Renal cortical epithelial cell (primary cell): ENCODE measurements around the gene MYO5C. TPM values are rescaled to one million over a fixed set of nuclear protein-coding genes. Genes with fewer than 3 reads are reported as not detected.
A peak's percentile ranks its signal among the peaks of the same experiment; 100 is the strongest.
"Not testable (repeated sequence)": the region's sequence is repeated elsewhere in the genome, so short reads cannot be mapped to it uniquely, and the experiment has no call there.

Experiments
- DNase-seq: peaks from one replicate; pipeline ENCODE4 v3.0.0-alpha.2; 2011; ENCODE audit warnings: low read depth
- total RNA-seq: library from RNA; depleted of rRNA; stranded (reverse); fragments of >200 nt; gene quantifications from 2 replicates; pipeline ENCODE4 v1.2.3, GENCODE V29; 2014

Gene MYO5C
- total RNA-seq, 1 donor from 2014 or later: 18.3 TPM

DNA sequence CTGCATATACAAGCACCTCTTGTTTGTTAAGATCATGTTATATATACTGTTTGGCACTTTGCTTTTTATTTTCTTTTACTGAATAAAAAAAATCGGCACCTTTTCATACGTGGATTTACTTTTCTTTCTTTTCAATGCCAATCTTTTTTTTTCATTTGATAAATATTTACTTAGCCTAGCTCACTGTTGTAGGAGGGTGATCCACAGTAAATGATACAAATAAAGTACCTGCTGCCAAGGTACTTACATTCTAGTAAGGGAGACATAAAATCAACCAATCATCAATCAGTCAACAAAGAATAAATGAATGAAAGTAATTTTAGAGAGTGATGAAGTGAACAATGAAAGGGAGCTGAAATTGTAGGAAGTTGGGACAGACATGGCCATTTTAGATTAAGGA, 122.7 kb downstream of the MYO5C start:
- no peak for DNase-seq

DNA sequence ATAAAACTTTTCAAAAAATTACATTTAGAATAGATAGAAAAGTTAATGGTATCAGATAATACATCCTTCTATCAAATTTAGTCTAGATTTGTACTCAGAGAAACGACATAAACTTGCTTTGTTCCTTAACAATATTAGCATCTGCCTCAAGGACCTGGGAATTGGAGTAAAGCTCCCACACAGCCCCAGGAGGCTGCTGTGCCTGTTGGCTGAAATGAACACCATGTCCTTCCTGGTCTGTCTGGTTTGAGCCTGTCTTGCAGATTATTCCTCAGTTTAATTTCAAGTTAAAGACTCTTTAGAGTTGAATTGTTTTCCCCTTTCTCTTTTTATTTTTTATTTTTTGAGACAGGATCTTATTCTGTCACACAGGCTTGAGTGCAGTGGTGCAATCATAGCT, 123.8 kb downstream of the MYO5C start:
- DNase-seq: peak; percentile 7

DNA sequence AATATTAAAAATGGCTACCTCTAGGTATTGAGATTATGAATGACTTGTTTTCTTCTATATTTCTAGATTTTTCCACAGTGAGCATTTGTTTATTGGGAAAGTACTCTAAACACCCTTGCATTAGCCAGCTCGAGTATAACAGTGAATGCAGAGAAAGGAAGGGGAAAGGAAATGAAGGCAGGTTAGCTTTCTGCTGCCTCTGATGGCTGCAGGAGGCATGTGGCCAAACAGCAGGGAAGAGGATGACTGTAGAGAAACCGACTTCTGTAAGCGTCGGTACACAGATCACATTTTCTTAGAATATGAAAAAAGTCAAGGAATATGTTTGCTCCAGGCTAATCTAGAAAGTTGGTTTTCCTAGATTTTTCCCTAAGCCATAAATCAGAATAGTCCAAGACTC, 124.2 kb downstream of the MYO5C start:
- DNase-seq: peak; percentile 18

- DNase-seq: not testable (repeated sequence)
Measured at GRCh38 chr15:52170199-52170598, 125.4 kb downstream of the MYO5C start.

DNA sequence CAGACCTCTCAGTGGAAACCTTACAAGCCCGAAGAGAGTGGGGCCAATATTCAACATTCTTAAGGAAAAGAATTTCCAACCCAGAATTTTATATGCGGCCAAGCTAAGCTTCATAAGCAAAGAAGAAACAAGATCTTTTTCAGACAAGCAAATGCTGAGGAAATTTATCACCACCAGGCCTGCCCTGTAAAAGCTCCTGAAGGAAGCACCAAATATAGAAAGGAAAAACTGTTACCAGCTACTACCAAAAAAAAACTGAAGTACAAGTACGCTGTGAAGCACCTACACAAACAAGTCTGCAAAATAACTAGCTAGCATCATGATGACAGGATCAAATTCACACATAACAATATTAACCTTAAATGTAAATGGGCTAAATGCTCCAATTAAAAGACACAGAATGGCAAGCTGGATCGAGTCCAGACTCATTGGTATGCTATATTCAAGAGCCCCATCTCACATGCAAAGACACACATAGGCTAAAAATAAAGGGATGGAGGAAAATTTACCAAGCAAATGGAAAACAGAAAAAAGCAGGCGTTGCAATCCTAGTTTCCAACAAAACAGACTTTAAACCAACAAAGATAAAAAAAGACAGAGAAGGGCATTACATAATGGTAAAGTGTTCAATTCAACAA, 130.0 kb downstream of the MYO5C start:
- not testable (repeated sequence) for DNase-seq

GRCh38 chr15:52164631-52165265, 130.9 kb downstream of the MYO5C start:
- DNase-seq: no peak

- no peak for DNase-seq
Measured at GRCh38 chr15:52163321-52164190, 132.0 kb downstream of the MYO5C start.

GRCh38 chr15:52162876-52163275, 132.7 kb downstream of the MYO5C start:
- DNase-seq: no peak

GRCh38 chr15:52162260-52162659, 133.3 kb downstream of the MYO5C start:
- DNase-seq: no peak

DNA sequence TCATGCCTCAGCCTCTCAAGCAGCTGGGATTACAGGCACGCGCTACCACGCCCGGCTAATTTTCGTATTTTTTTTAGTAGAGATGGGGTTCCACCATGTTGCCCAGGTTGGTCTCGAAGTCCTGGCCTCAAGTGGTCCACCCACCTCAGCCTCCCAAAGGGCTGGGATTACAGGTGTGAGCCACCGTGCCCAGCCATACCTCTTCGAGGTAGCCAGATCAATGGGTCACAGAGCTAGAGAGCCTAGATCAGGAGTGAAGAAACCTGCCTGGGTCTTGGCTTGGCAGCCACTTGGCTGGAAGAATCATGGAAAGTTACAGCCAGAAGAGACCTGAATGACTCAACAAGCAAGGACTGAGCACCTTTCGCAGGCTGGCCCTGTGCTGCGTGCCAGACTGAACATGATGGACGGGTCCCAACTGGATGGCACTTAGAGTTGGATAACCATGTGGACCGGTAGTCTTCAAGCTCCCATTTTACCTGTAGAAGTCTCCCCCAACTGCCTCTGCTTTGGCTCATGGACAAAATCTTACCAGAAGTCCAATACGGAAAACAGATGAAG, 134.1 kb downstream of the MYO5C start:
- no peak for DNase-seq

DNA sequence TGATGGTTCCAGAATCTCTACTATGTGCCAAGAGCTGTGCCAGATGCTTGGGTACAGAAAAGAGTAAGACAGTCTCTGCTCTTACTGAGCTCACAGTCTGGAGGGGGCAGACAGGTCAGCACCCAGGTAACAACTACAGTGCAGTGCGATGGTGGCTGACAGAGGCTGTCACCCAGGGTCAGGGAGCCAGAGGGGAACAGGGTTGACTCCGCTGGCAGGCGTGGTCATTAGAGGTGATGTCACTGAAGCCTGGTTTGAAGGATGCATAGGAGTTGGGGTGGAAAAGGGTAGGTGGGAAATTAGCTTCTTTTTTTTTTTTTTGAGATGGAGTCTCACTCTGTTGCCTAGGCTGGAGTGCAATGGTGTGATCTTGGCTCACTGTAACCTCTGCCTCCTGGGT, 136.0 kb downstream of the MYO5C start:
- no peak for DNase-seq

- no peak for DNase-seq
Measured at GRCh38 chr15:52158084-52158765, 137.4 kb downstream of the MYO5C start.

GRCh38 chr15:52155878-52156277, 139.7 kb downstream of the MYO5C start:
- no peak for DNase-seq

GRCh38 chr15:52154896-52155865, 140.4 kb downstream of the MYO5C start:
- DNase-seq: no peak

DNA sequence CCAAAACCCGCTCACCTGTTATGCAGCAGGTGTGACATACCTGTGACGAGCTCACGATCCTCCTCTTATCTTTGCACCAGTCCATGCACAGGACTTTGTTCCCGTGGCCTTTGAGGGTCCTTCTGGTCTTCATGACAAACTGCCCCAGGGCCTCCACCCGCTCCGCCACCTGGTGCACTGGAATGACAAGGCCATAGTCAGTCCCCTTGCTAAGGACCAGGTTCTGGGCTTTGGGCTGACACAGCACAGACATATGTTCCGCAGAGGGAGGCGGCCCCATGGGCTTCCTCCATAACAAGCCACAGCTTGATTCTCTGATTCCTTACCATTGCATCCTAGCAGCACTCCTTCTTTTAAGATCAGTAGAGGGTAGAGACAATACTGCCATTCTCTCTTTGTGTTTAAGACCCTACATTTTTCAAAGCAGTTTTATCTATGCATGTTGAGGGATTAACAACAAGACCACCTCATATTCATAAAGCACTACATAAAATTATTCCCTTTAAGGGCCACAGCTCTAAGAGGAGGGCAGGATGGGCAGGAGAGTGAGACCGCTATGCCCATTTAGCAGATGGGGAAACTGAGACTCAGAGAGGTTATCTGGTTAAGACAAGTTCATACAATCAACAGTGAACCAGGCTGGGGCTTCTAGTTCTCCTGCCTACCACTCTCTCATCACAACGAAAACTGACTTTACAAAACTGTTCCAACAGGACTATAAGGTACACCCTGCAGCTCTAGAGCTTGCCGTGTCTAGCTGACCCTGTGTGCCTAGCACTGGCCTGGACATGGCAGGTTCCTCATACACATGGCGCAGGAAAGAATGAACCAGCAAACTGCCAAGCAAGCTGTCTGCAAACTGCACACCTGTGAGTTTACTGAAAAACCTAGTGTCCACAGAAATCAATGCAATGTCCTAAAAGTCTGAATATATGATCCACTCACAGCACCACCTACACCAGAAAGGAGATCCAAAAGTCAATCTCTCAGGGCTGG, 141.4 kb downstream of the MYO5C start:
- DNase-seq: no peak

DNA sequence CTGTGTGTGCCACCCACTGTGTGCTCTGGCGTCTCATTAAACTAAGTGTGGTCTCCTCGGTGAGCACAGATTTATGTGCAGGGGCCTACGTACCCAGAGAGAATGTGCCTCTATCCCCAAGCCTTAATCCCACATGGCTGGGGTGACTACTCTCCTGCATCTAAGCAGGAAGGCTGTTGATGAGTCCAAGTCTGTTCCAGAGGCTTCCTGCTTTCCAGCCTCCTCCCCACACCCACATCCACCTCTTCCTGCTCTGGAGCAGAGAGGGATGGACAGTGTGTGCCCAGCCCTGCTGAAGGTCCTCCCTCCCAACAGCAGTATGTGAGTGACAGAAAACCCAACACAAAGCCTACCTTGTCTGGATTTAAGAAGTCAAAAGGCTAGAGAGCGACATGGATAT, 144.3 kb downstream of the MYO5C start:
- DNase-seq: no peak

GRCh38 chr15:52150871-52151270, 144.7 kb downstream of the MYO5C start:
- no peak for DNase-seq

- DNase-seq: no peak
Measured at GRCh38 chr15:52150043-52150825, 145.4 kb downstream of the MYO5C start.

GRCh38 chr15:52148403-52148802, 147.2 kb downstream of the MYO5C start:
- DNase-seq: no peak
